Inflammatory macrophage treated with lipopolysaccharide for 1 hour (primary cell): ENCODE data around the gene EGFL7.
A peak's percentile ranks its signal among the peaks of the same experiment; 100 is the strongest.

Source experiments
- DNase-seq, 2 donors: peaks; one replicate each; pipeline ENCODE4 v3.0.0-alpha.2; 2020 to 2022

The EGFL7 gene

DNA sequence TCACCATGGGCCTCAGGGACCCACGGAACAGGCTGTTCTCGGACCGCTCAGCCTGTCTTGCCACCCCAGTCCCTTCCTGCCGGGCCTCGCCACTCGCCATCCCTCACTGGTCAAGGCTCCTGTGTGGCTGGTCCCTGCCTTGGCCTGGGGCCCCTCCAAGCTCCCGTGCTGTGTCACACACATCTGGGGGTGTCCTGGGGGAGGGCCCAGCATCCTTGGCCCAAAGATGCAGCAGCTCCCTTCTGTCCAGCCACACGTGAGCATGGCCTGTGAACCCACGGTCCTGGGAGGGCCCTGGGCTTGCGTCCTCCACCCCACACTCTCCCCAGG is 425 bp upstream of the EGFL7 start:
- no peak for DNase-seq

DNA sequence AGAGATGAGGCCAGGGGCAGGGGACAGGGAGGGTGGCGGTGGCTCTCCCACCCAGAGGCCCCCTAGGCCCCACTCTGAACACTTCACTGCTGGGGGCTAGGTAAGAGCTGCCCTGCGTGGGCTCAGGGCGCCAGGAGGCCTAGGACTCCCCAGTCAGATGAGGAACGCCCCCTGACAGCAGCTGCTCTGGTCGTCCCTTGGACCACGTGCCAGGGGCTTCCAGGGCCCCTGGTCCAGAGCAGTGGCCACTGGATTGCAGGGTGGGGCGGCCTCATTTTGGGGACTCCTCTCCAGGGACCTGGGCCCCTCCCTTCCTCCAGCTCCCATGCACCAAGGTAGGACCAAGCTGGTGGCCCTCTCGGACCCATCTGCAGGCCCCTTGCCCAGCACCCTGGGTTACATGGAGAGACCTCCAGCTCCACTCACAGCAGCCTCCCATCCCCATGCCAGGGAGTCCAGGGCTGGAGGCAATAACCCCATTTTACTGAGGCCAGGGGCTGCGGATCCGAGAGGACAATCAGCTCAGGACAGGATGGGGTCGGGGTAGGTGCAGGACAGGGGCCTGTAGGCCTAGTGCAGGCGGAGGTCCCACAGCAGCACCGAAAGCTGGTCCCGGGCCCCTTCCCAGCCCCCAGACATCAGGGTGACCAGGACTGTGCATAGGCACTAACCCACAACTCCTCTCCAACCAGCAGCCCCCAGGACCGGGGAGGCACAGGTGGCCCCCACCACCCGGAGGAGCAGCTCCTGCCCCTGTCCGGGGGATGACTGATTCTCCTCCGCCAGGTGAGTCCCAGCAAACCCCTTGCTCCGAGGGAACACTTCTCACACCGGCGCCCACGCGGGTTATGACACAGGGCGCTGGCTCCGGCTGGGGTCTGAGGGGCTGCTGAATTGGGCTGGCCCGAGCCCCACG is 1.5 kb downstream of the EGFL7 start:
- no peak for DNase-seq

DNA sequence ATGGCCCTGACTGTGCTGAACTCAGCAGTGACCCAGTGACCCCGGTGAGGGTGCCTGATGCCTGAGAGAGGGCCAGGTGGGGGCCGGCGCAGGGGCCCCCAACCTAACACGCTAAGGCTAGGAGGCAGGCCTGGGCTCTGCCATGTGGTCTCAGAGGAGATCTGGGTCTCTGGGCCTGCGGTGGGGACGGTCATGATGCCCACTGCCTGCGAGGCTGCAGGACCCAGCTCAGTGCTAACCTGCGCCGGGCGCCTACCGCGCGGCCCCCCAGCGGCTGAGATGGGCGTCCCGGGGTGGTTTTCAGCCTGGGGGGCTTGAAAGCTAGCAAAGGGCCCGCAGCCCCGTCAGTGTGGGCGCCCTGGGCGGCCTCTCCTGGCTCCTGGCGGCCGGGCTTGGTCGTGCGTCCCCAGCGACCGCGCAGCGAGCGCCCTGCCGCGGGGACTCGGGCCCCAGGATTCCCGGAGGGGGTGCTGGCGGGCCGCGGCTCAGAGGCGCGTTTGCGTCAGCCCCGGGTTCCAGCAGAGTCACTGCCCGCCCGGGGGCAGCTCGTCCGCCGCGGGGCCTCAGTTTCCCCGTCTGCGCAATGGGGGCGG is 2.5 kb downstream of the EGFL7 start:
- DNase-seq = no peak

DNA sequence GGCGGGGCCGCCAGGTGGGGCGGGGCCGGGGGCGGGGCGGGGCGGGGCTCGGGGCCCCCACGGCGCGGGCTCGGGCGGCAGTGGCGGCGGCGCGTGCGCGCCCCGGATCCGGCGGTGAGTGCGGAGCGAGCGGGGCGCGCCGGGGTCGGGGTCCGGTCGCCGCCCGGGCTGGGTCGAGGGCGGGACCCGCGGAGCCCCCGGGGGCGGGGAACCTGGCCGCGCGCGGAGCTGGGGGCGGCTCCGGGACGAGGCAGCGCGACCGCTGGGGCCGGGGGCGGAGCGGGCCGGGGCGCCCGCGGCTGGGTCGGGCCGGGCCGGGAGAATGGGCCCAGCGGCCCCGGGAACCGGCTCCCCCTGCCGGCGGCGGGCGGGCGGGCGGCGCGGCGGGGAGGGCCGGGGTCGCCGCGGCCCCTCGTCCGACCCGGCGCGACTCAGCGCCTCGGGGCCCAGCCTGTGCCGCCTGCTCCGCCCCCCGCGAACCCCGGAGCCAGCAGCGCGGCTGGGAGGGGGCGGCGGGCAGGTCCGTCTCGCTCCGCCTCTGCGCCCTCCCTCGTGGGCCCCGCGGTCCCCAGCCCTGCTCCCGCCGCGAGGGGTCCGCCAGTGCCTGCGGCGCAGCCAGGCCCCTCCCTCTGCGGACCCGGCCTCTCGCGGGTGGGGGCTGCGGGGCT is 3.1 kb downstream of the EGFL7 start:
- DNase-seq = no peak

DNA sequence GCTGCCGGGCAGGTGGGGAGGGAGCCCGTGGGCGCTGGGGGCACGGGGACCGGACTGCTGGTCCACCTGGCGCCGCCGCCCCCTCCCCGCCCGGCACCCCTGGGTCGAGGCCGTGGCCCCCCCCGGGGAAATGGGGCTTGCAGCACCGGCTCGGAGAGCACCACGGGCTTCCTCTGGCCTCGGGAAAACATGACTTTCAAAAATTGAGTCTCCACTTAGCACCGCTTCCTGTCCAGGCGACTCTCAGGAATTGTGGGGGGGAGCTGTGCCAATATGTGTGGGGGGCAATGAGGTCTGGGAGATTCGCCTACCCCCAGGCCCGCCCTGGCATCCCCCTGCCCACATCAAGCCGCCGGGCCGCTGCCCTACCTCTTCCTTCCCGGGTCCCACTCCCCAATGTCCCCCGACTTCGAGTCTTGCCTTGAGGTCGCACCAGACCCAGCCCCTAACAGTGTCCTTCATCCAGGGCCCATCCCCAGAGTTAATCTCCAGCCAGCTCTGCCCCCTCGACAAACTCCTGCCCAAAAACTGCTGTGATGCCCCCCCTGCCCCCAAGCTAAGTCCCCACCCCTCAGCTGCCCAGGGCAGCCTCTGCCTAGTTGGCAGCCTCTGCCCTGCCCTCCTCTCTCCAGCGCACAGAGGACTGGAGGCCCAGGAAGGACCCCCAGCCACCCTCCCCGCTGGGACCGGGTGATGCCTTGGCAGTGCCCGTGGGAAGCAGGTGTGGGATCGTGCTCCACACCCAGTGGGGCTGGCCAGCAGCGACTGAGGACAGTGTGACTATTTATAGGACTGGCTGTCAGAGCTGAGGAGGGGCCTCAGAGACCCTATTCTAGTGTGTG is 3.9 kb downstream of the EGFL7 start:
- no peak for DNase-seq

DNA sequence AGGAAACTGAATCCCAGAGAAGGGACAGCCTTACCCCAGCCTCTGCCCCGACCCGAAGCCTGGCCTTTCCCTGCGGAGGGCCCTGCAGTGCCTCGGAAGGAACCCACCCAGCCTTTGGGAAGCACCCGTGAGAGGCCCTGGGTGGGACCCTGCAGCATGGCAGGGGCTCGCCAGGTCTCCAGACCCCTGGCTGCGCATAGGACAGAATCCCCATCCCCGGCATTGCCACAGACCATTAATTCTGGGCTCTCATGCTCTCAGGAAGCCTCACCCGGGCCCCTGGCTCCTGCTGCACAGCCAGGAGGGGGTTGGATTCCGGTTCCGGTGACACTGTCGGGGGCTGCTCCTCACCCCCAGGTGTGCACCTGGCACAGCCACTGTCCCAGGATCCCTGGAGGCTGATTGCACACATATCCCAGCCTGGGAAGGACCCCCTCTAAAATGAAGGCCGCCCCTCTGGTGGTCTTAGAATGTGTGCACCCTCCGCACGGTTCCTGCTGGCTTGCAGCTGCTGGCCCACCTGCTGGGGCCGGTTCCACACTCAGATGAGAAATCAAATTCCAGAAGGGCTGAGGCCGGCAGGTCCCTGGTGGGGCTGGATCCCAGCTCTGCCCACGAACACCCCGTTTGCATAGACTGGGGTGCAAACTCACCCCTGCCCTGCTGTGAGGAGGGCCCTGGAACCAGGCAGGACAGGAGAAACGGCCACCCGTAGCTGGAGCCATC is 4.7 kb downstream of the EGFL7 start:
- DNase-seq = no peak

DNA sequence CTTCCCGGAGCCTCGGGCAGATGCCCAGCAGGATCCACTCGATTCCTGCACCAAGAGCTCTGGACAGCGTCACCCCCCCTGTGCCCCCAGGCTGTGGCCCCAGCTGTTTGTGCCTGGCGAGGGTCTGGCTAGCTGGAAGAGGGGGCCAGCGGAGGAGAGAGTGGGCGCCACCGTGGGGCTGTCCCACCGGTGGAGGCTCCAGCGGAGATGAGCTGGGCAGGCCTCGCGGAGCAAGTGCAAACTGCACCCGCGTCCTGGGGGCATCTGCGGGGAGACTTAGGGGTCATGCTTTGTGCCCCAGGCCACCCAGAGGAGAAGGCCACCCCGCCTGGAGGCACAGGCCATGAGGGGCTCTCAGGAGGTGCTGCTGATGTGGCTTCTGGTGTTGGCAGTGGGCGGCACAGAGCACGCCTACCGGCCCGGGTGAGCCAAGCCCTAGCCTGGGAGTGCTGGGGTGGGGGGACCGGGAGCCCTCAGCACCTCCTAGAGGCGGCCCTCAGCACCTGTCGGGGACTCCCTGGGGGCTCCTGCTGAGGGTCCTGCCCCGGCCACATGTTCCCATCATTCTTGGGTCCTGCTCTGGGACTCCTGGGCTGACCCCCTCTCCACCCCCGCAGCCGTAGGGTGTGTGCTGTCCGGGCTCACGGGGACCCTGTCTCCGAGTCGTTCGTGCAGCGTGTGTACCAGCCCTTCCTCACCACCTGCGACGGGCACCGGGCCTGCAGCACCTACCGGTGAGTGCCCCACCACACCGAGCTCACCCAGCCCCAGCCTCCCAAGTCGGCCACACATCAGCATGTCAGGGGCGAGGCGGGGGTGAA is 5.4 kb downstream of the EGFL7 start:
- no peak for DNase-seq

DNA sequence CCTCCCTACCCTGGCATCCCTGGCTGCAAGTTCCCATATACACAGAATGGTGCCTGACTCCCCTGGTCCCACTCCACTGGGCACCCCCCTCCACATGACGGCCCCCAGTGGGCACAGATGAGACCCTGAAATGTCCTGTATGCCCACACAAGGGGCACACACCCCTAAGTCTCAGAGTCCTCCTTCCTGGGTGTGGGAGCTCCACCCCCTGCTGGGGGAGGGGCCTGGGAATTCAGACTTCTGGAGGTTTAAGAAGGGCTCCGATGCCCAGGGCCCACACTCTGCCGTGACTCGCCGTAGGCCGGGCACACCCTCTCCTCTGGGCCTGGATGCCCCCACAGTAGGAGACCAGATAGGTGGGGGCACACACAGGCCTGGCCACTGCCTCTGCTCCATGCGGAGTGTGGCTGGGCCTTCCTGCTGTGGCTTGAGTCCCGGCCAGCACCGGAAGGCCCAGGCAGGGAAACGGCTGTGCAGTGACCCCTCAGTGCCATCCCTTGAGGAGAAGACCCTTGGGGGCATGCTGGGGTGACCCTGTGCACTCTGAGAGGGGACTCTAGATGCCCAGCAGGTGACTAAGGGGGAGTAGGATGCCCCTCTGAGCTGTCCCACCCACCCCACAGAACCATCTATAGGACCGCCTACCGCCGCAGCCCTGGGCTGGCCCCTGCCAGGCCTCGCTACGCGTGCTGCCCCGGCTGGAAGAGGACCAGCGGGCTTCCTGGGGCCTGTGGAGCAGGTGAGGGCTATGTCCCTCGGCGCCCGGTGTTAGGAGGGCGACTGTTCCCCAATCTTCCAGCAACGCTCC is 6.5 kb downstream of the EGFL7 start:
- DNase-seq = no peak

DNA sequence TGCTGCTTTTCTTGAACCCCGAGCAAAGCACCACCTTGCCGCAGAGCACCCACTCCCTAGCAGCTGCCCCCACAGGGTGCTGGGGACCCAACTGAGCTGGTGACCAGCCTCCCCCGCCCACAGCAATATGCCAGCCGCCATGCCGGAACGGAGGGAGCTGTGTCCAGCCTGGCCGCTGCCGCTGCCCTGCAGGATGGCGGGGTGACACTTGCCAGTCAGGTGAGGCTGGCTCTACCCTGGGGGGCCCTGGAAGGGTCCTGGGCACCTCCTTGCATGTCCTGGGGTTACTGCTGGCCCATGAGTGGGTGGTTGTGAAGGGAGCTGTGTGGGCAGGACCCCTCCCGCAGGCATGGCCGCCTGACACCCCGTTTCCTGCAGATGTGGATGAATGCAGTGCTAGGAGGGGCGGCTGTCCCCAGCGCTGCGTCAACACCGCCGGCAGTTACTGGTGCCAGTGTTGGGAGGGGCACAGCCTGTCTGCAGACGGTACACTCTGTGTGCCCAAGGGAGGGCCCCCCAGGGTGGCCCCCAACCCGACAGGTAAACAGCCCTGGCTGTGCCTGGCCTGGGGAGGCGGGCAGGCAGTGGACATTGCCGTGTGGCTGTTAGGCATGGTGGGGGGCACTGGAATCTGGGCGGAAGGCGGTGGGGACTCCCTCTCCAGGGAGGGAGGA is 7.2 kb downstream of the EGFL7 start:
- DNase-seq = no peak

DNA sequence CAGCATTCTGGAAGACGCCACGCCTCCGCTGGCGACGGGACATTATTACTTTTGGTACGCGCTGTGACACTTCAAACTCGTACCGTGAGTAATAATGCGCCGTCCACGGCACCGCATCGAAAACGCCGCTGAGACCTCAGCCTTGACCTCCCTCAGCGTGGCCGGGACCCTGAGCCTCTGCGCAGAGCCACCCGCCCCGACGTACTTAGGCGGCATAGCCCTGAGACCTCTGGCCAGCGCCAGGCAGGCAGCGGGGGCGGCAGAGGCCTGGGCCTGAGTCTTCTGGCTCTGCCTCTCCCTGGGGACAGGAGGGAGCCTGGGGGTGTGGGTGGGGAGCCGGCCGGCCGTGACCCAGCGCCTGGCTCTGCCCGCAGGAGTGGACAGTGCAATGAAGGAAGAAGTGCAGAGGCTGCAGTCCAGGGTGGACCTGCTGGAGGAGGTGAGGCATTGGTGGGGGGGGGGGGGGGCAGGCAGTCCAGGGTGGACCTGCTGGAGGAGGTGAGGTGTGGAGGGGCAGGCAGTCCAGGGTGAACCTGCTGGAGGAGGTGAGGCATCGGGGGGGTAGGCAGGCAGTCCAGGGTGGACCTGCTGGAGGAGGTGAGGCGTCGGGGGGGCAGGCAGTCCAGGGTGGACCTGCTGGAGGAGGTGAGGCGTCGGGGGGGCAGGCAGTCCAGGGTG is 8.0 kb downstream of the EGFL7 start:
- DNase-seq = no peak

DNA sequence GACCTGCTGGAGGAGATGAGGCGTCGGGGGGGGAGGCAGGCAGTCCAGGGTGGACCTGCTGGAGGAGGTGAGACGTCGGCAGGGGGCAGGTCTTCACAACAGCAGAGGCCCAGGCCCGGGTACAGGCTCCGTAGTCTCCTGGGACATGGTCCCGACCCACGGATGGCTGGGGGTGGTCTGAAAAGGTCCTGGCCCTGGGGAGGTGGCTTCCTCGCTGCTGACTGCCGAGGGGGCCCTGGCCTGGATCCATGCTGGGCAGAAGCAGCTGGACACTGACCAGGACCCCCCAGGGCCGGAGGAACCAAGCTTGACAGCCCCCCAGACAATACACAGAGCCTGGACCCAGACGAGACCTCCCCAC is 8.5 kb downstream of the EGFL7 start:
- no peak for DNase-seq

DNA sequence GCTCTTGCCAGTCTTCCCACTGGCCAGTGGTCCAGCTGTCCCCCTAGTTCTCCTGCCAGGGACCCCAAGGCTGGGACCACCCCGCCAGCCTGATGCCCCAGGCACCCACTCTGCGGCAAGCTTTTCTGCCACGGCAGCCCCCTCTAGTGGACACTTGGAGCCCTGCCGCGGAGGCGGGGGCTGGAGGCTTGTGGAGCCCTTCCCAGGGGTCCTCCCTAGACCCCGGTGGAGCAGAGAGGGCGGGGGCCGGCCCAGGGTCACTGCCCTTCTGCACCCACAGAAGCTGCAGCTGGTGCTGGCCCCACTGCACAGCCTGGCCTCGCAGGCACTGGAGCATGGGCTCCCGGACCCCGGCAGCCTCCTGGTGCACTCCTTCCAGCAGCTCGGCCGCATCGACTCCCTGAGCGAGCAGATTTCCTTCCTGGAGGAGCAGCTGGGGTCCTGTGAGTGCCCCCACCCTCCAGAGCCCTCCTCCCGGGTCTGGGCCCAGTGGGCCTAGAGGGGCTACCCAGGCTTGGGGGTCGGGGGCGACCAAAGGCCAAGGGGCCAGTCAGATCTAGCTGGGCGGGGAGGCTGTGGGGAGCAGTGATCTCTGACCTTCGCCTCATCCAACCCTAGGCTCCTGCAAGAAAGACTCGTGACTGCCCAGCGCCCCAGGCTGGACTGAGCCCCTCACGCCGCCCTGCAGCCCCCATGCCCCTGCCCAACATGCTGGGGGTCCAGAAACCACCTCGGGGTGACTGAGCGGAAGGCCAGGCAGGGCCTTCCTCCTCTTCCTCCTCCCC is 9.1 kb downstream of the EGFL7 start:
- DNase-seq = peak in 1 of 2 donors; percentile 46

DNA sequence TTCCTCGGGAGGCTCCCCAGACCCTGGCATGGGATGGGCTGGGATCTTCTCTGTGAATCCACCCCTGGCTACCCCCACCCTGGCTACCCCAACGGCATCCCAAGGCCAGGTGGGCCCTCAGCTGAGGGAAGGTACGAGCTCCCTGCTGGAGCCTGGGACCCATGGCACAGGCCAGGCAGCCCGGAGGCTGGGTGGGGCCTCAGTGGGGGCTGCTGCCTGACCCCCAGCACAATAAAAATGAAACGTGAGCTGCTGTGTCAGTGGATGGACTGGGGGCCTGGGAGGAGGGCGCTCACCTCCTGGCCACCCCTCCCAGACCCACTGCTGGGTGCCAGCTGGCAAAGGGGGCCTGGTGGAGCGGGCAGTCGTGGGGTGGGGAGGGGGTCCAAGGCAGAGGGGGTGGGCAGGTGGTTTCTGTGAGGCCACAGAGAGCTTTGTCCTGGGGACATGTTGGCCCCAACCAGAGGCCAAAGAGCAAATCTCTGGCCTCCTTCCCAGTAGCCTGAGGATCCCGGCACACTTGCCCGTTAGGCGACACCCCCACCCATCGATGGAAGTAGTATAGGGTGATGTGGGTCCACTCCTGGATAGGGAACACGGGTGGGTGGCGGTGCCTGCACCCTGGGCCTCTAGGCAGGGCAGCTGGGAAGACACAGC is 9.8 kb downstream of the EGFL7 start:
- DNase-seq = no peak

DNA sequence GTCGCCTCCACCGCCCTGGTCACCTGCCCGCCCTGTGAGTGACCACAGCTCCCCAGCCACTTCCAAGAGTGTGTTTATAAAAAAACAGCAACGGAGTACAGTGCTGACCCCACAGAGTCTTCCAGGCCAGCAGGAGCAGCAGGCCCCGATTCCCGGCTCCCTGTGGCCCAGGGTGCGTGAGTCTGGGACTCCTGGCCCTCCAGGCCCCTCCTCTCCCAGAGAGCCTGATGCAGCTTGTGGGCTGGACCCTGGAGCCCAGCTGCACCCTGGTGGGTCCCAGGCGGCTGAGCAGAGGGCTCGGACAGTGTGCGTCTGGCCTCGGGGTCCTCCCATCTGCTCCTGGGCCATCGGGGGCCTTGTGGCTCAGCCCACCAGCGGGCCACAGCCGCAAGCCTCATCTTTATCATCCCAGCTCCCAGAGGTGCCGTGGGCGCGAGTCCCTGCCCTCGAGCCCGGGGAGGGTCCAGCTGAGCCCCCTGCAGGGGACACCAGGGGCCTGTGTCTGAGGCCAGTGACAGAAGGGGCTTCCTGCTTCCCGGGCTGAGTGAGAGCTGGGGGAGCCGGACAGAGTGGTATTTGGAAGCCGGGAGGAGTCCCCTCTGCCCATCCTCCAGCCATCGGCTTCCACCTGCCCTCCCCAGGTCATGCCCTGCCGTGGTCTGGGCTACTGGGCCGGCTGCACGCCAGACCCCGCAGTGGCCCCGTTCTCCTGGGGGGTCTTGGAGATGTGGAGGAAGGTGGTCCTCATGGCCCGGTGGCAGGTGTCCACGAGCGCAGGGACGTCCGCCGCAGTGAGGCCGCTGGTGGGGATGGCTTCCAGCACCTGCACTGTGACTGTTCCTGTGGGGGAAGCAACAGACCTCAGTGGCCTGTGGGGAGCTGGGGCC is 10.6 kb downstream of the EGFL7 start:
- no peak for DNase-seq

DNA sequence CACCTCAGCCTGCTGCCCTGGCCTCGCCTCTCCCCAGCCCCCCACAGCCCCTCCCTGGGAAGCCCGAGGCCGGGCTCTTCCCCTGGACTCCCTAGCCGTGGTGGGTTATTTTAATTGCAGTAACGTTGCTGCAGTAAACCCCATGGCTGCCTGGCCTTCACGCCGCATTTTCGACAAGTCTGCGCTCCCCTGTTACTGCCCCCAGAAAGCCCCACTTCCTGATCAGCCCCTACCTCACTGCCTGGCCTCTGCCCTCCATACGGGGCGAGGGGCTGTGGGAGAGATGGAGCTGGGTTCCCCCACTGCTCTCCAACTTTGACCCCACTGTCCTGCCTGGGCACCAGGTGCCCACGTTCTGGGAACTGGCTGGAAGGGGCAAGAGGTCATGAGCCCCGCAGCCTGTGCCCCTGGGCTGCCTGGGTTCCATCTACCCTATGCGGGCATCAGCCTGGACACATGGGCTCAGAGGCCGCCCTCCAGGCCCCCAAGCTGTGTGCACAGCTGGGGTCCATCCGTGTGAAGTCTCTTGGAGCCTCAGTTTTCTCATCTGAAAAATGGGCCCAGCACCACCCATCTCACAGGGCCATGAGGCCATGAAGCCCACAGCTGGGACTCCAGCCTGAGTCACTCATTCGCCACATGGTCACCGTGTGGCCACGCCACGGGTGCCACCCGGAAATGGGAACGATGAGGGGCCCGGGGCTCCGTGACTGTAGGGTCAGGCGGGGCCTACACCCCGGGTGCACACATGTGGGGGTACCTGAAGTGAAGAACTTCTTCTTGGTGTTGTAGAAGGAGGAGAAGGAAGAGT is 11.5 kb downstream of the EGFL7 start:
- no peak for DNase-seq

DNA sequence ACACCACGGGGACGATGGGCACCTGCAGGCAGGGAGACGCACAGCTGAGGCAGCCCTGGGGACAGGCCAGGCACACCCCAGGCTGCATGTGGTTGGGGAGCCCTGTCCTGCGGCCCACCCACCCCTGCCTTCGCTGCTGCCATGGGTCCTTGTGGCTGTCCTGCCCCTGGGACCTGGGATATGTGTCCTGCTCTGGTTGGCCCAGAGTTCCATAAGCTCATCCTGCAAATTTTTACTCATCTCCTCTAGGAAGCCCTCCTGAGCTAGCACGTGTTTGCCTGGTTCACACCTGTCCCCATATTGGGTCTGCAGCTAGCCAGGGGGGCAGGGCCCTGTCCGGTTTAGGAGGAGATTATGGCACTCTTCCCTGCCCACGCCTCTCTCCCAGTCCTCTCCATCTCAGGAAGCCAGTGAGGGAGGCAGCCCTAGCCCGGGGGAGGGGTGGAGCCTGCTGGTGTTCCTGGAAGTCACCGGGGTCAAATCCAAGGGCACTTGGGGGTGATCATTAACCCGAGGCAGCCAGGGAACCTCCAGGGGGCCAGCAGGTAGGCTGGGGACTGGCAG is 12.2 kb downstream of the EGFL7 start:
- DNase-seq = no peak
